Astrocyte of the spinal cord (primary cell): ENCODE results near the gene ZIC1.

ENCODE experiments used
- DNase-seq: peaks from one replicate; pipeline ENCODE4 v3.0.0; 2011; ENCODE audit warnings: low read depth, low spot score
- H3K4me3 ChIP-seq: 2 replicates; pipeline ENCODE4 v1.5.1; 2011; ENCODE audit warnings: low read depth, mild to moderate bottlenecking, low read length, moderate library complexity
- in situ Hi-C: cut with HindIII; loops from 2 replicates; pipeline ENCODE4 v1.10.0; 2017; ENCODE audit warnings: low sequenced_read_pairs
- TF ChIP-seq, protein P1 (sequence below): IDR thresholded peaks from 2 replicates; pipeline ENCODE4 v1.5.1; 2012; ENCODE audit warnings: low read depth, mild to moderate bottlenecking, low read length, inconsistent platforms

Gene ZIC1

DNA sequence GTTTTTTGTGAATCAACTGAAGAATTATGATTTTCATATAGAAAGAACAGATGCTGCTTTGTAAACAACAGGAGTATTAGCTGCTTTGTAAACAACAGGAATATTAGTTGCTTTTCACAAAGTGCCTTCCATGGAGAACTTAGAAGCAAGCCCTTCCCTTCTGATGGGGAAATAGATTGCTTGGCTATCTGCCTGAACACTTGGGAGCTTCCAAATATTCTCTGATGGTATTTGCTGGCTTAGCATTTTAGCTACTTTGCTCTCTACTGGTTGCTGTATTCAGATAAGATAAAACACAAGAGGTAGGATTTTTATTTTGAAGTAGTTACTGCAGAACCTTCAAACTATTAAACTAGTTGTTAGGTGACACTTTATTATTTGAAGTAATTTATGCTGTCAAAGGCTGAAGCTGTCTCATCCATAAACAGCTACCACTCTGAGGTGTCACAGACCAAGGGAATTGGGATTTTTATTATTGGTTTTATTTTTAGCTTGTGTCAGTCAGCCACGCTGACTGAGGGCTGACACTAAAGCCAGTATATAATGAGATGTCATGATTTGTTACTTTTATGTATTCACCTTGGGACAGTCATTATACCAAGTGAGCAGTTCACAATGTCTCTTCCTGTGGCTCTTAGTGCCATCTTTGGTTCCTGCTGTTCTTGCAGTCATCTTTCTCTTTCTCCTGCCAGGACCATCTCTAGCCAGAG is 50.0 kb downstream of the ZIC1 start:
- no peak overlapping the region for H3K4me3 ChIP-seq
- in situ Hi-C loops = no loop called here
- no peak for DNase-seq
- TF ChIP-seq, protein P1, sequence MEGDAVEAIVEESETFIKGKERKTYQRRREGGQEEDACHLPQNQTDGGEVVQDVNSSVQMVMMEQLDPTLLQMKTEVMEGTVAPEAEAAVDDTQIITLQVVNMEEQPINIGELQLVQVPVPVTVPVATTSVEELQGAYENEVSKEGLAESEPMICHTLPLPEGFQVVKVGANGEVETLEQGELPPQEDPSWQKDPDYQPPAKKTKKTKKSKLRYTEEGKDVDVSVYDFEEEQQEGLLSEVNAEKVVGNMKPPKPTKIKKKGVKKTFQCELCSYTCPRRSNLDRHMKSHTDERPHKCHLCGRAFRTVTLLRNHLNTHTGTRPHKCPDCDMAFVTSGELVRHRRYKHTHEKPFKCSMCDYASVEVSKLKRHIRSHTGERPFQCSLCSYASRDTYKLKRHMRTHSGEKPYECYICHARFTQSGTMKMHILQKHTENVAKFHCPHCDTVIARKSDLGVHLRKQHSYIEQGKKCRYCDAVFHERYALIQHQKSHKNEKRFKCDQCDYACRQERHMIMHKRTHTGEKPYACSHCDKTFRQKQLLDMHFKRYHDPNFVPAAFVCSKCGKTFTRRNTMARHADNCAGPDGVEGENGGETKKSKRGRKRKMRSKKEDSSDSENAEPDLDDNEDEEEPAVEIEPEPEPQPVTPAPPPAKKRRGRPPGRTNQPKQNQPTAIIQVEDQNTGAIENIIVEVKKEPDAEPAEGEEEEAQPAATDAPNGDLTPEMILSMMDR = no peak

DNA sequence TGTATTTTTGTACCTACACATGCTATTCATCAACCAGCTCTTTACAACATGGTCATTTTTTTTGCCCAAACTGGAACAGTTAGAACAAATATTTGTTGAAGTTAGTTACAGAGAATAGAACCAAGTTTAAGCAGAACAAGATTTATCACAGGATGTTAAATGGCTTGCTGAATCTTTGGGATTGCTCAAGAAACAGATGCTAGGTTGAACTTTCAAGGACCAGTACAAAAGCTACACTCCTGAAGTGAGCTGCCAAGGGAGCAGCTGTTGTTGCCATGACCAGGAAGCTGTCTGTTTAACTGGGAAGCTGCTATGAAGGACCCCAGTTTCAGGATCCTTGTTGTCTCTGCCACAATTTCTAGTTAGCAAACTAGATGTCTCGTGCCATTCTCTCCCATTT is 53.7 kb downstream of the ZIC1 start:
- in situ Hi-C loops = no loop called here
- TF ChIP-seq, protein P1 = no peak
- no peak for DNase-seq
- H3K4me3 ChIP-seq = no peak overlapping the region
